ENCODE measurements around the gene UROS. TPM values are rescaled to one million over a fixed set of nuclear protein-coding genes. Genes with fewer than 3 reads are reported as not detected.

UROS gene
- polyA plus RNA-seq, 1 of the 3 experiments (the other 2 are of a cell fraction): 49.2 TPM

DNA sequence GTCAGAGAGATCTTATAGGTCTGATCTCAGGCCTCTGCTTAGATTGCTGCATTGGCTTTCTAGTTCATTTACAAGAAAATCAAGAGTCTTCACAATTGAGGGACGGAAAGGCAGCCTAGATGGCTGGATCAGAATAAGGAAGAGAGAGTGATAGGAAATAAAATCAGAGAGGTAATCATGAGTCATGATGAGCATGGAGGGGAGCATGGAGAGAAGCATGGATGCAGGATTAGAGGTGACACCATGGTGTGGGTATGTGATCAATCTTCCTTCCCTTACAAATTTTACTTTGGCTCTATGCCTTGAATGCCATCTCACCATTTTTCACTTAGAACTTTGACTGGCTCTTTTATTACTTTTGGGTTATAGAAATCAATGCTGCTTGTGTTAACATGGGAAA, 1.7 kb upstream of the UROS start:
- no peaks in the 10 kb centered on the region for H3K27me3 ChIP-seq (ENCODE audit: insufficient read depth)
- ChIA-PET POLR2A (no interaction called here), CTCF (no interaction called here)
- H3K4me2 ChIP-seq: peak overlapping the region; percentile 95
- WGBS (ENCODE audit: low lambda C conversion rate): 73% methylated on average over 1 of the region's 1 CpG
- H4K20me1 ChIP-seq (ENCODE audit: insufficient read depth): no peaks in the 10 kb centered on the region; the same call in 1 of the 2 replicates
- H3K4me1 ChIP-seq (ENCODE audit: control insufficient read depth in 1 of 2, insufficient read depth in 2 of 2, low read depth in 1 of 2, low read length in 1 of 2): peaks cover 5 to 18% of the 10 kb centered on the region in 2 experiments; a peak in 3 of 4 replicates
- H3K79me2 ChIP-seq (ENCODE audit: insufficient read depth): peaks cover 67% of the 10 kb centered on the region
- TF ChIP-seq, protein P1, sequence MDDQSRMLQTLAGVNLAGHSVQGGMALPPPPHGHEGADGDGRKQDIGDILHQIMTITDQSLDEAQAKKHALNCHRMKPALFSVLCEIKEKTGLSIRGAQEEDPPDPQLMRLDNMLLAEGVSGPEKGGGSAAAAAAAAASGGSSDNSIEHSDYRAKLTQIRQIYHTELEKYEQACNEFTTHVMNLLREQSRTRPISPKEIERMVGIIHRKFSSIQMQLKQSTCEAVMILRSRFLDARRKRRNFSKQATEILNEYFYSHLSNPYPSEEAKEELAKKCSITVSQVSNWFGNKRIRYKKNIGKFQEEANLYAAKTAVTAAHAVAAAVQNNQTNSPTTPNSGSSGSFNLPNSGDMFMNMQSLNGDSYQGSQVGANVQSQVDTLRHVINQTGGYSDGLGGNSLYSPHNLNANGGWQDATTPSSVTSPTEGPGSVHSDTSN (IDR thresholded peaks at IDR 0.05): peak; percentile 36; the same call in 1 of the 2 replicates
- TF ChIP-seq FOSL2 (IDR thresholded peaks at IDR 0.05; ENCODE audit: borderline replicate concordance, low read depth) (peak; percentile 20; the same call in 1 of the 2 replicates), JUND (IDR thresholded peaks at IDR 0.05) (no peak), USF2 (IDR thresholded peaks at IDR 0.05; ENCODE audit: borderline replicate concordance, low read depth, low read length) (no peak), NRF1 (IDR thresholded peaks at IDR 0.05; ENCODE audit: low read depth, low read length) (no peak), EZH2phosphoT487 (IDR thresholded peaks at IDR 0.05; ENCODE audit: borderline replicate concordance, low read depth) (no peak), MXI1 (IDR thresholded peaks at IDR 0.05; ENCODE audit: low read depth, low read length) (no peak), EP300 (IDR thresholded peaks at IDR 0.05; ENCODE audit: borderline replicate concordance in 1 of 2, low read depth in 1 of 2, low read length in 1 of 2) (no peak), FOXJ3 (CRISPR knock-in tag; IDR thresholded peaks at IDR 0.05) (no peak)
- no peak for DNase-seq
- H3K36me3 ChIP-seq (replicated peaks in 1 of 2; ENCODE audit: control insufficient read depth in 1 of 2, insufficient read depth in 2 of 2, low read length in 1 of 2): peaks cover 31 to 37% of the 10 kb centered on the region in 2 experiments
- no peaks in the 10 kb centered on the region for H3K9me2 ChIP-seq
- no peaks in the 10 kb centered on the region for H3F3A ChIP-seq (replicated peaks; ENCODE audit: insufficient read depth)
- H3K9ac ChIP-seq: peak overlapping the region; percentile 90; the same call in 1 of the 2 replicates
- peak overlapping the region; percentile 96 to 99; a peak in 2 of 4 replicates for H3K4me3 ChIP-seq (ENCODE audit: low read depth in 2 of 2, low read length in 1 of 2)
- H3K27ac ChIP-seq (ENCODE audit: low read depth in 2 of 2, low read length in 1 of 2): peak overlapping the region in 1 of 2 experiments; percentile 88; a peak in 1 of 4 replicates
- H2AFZ ChIP-seq (ENCODE audit: low read depth): no peak overlapping the region
- H3K9me3 ChIP-seq: no peaks in the 10 kb centered on the region

DNA sequence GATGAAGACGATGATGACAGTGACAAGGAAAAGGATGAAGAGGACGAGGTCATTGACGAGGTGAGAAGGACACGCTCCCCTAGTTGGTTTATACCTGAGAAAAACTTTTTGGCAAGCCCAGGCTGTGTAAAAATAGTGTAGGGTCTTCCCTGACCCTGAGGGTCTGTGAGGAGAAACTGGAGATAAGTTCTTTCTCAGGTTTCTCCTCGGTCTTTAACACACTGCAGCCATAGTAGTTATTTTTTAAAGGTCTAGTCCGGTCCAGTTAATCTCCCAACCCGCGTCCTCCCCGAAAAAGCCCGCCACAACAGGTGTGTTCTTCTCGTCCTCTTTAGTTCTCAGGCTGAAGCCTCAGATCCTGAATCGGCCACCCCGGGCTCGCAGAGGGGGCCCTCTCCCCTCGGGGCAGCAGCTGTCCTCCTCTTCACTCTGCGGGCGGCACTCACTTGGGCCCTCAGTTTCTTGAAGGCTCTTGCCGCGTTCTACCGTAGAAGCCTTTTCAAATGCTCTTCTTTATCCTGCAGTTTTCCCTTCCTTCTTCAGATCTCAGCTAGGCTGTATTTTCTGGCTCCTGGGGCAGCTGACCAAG, 699 bp upstream of the UROS start:
- H3K9ac ChIP-seq: peak overlapping the region; percentile 90
- H3K4me2 ChIP-seq: peak overlapping the region; percentile 95
- H4K20me1 ChIP-seq (ENCODE audit: insufficient read depth): no peaks in the 10 kb centered on the region; the same call in 1 of the 2 replicates
- peak overlapping the region; percentile 96 to 99 for H3K4me3 ChIP-seq (ENCODE audit: low read depth in 2 of 2, low read length in 1 of 2)
- H2AFZ ChIP-seq (ENCODE audit: low read depth): peak overlapping the region; percentile 92
- H3K9me3 ChIP-seq: no peaks in the 10 kb centered on the region
- ChIA-PET POLR2A (interaction anchor here (1.4 kb wide), 1 partner anchor 104 kb away, joined by 3 read pairs; the partner anchor contains the start of gene EDRF1), CTCF (interaction anchor here (0.8 kb wide), 1 partner anchor 52 kb away, joined by 3 read pairs; no protein-coding TSS in a partner anchor)
- peak; percentile 11 for DNase-seq
- H3K27ac ChIP-seq (ENCODE audit: low read depth in 2 of 2, low read length in 1 of 2): peak overlapping the region; percentile 88 to 99; a peak in 2 of 4 replicates
- H3K27me3 ChIP-seq (ENCODE audit: insufficient read depth): no peaks in the 10 kb centered on the region
- H3K4me1 ChIP-seq (ENCODE audit: control insufficient read depth in 1 of 2, insufficient read depth in 2 of 2, low read depth in 1 of 2, low read length in 1 of 2): peaks cover 5 to 18% of the 10 kb centered on the region in 2 experiments; a peak in 3 of 4 replicates
- no peaks in the 10 kb centered on the region for H3K9me2 ChIP-seq
- peaks cover 67% of the 10 kb centered on the region for H3K79me2 ChIP-seq (ENCODE audit: insufficient read depth)
- TF ChIP-seq NRF1 (IDR thresholded peaks at IDR 0.05; ENCODE audit: low read depth, low read length): no peak
- no peak for TF ChIP-seq IRF3 (IDR thresholded peaks at IDR 0.05; ENCODE audit: low read depth, low read length)
- TF ChIP-seq GABPA (IDR thresholded peaks at IDR 0.05; ENCODE audit: low read depth): no peak
- no peak for TF ChIP-seq MXI1 (IDR thresholded peaks at IDR 0.05; ENCODE audit: low read depth, low read length)
- no peak for TF ChIP-seq EZH2phosphoT487 (IDR thresholded peaks at IDR 0.05; ENCODE audit: borderline replicate concordance, low read depth)
- TF ChIP-seq SMC3 (IDR thresholded peaks at IDR 0.05; ENCODE audit: low read depth, low read length): no peak
- H3K36me3 ChIP-seq (replicated peaks in 1 of 2; ENCODE audit: control insufficient read depth in 1 of 2, insufficient read depth in 2 of 2, low read length in 1 of 2): peaks cover 25 to 27% of the 10 kb centered on the region in 2 experiments
- WGBS (ENCODE audit: low lambda C conversion rate): 1% methylated on average over 20 of the region's 20 CpGs
- H3F3A ChIP-seq (replicated peaks; ENCODE audit: insufficient read depth): no peaks in the 10 kb centered on the region
